NCI-H69 (cell line): Measurements from ENCODE around the gene RAD51AP1.
"Not testable (repeated sequence)": the region's sequence is repeated elsewhere in the genome, so short reads cannot be mapped to it uniquely, and the experiment has no call there.

Experiments used
- DNase-seq: peaks from one replicate; lab custom pipeline; 2025; lab: John Stamatoyannopoulos, UW

The RAD51AP1 gene

GRCh38 chr12:4538207-4539160 lies at the start of gene RAD51AP1:
Gene RAD51AP1 (plus strand): TSS chr12:4538890. CDS start chr12:4538940, 50 bp downstream.
- peak; percentile 99 for DNase-seq

- DNase-seq: no peak
These were observed 49.1 kb upstream of the RAD51AP1 start for GRCh38 chr12:4489556-4489955.

- no peak for DNase-seq
These were observed 47.7 kb upstream of the RAD51AP1 start for GRCh38 chr12:4490973-4491372.

- DNase-seq: no peak
These were observed 42.4 kb upstream of the RAD51AP1 start for GRCh38 chr12:4496145-4496838.

GRCh38 chr12:4499186-4499585 lies 39.5 kb upstream of the RAD51AP1 start:
- no peak for DNase-seq

- no peak for DNase-seq
These were observed 33.2 kb upstream of the RAD51AP1 start for GRCh38 chr12:4505376-4505986.

- DNase-seq: no peak
These were observed 32.3 kb upstream of the RAD51AP1 start for GRCh38 chr12:4506430-4506829.

GRCh38 chr12:4506870-4507269 lies 31.8 kb upstream of the RAD51AP1 start:
- no peak for DNase-seq

- not testable (repeated sequence) for DNase-seq
These were observed 30.2 kb upstream of the RAD51AP1 start for GRCh38 chr12:4508503-4508902.

GRCh38 chr12:4509269-4509668 lies 29.4 kb upstream of the RAD51AP1 start:
- not testable (repeated sequence) for DNase-seq

- no peak for DNase-seq
These were observed 20.5 kb upstream of the RAD51AP1 start for GRCh38 chr12:4518106-4518728.

GRCh38 chr12:4523443-4523842 lies 15.2 kb upstream of the RAD51AP1 start:
- not testable (repeated sequence) for DNase-seq

GRCh38 chr12:4526923-4527546 lies 11.7 kb upstream of the RAD51AP1 start:
- DNase-seq: peak; percentile 30

- DNase-seq: no peak
These were observed 8.5 kb upstream of the RAD51AP1 start for GRCh38 chr12:4530160-4530559.

GRCh38 chr12:4530982-4531586 lies 7.6 kb upstream of the RAD51AP1 start:
- no peak for DNase-seq

GRCh38 chr12:4535092-4535491 lies 3.6 kb upstream of the RAD51AP1 start:
- peak; percentile 16 for DNase-seq

GRCh38 chr12:4535871-4536270 lies 2.8 kb upstream of the RAD51AP1 start:
- no peak for DNase-seq

GRCh38 chr12:4539167-4539870 lies 629 bp downstream of the RAD51AP1 start:
- peak; percentile 28 for DNase-seq

GRCh38 chr12:4540170-4540569 lies 1.5 kb downstream of the RAD51AP1 start:
- DNase-seq: no peak

- no peak for DNase-seq
These were observed 1.9 kb downstream of the RAD51AP1 start for GRCh38 chr12:4540638-4541037.

- DNase-seq: no peak
These were observed 6.5 kb downstream of the RAD51AP1 start for GRCh38 chr12:4545195-4545594.
